Hepatic stellate cell (primary cell): Measurements from ENCODE around the gene SWSAP1.

ENCODE experiments used
- DNase-seq: peaks from one replicate; pipeline ENCODE4 v3.0.0; 2011; ENCODE audit warnings: low spot score

SWSAP1 gene

GRCh38 chr19:11408591-11408990, 34.1 kb downstream of the SWSAP1 start:
- DNase-seq = no peak

GRCh38 chr19:11410682-11411081, 36.2 kb downstream of the SWSAP1 start:
- DNase-seq = no peak

GRCh38 chr19:11414544-11414943, 40.1 kb downstream of the SWSAP1 start:
- DNase-seq = no peak

GRCh38 chr19:11416346-11417052, 42.0 kb downstream of the SWSAP1 start:
- no peak for DNase-seq

GRCh38 chr19:11418094-11418548, 43.7 kb downstream of the SWSAP1 start:
- DNase-seq = no peak

- peak; percentile 63 for DNase-seq
These were observed 44.4 kb downstream of the SWSAP1 start, which contains the start of gene RGL3 for GRCh38 chr19:11418549-11419506. Gene RGL3 (minus strand): TSS chr19:11419314. CDS start chr19:11419278, 36 bp downstream.

- peak; percentile 41 for DNase-seq
These were observed 46.2 kb downstream of the SWSAP1 start for GRCh38 chr19:11420429-11421370.

- DNase-seq = no peak
These were observed 47.1 kb downstream of the SWSAP1 start for GRCh38 chr19:11421371-11422098.

- peak; percentile 73 for DNase-seq
These were observed 47.9 kb downstream of the SWSAP1 start for GRCh38 chr19:11422163-11423065.

GRCh38 chr19:11423164-11423790, 48.8 kb downstream of the SWSAP1 start:
- DNase-seq = no peak

- DNase-seq = peak; percentile 45
These were observed 49.3 kb downstream of the SWSAP1 start for GRCh38 chr19:11423791-11424181.
